ENCODE results near the gene GPR45.

GPR45 gene

GRCh38 chr2:105254531-105255210, 13.1 kb downstream of the GPR45 start:
- DNase-seq (ENCODE audit: low spot score) = no peak

DNA sequence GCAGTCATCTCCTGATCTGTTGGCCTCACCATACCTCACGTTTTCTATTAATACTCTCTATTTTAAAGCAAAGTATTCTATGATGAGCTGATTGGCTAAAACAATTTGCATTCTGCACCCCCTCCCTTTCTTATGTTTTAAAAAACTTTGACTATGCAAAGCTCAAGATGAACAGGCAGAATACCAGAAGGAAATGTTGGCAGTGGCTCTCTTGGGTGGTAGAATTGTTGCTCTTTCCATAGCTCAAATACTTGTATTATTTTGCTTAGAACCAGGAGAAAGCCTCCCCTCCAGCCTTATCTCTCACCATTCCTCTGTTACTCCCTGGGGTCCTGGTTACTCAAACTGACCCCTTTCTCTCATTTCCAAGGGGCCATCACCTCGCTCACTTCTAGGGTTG, 14.4 kb downstream of the GPR45 start:
- DNase-seq (ENCODE audit: low spot score) = no peak

GRCh38 chr2:105256431-105257047, 15.0 kb downstream of the GPR45 start:
- no peak for DNase-seq (ENCODE audit: low spot score)

- no peak for DNase-seq (ENCODE audit: low spot score)
Measured at GRCh38 chr2:105257981-105258380, 16.4 kb downstream of the GPR45 start.

DNA sequence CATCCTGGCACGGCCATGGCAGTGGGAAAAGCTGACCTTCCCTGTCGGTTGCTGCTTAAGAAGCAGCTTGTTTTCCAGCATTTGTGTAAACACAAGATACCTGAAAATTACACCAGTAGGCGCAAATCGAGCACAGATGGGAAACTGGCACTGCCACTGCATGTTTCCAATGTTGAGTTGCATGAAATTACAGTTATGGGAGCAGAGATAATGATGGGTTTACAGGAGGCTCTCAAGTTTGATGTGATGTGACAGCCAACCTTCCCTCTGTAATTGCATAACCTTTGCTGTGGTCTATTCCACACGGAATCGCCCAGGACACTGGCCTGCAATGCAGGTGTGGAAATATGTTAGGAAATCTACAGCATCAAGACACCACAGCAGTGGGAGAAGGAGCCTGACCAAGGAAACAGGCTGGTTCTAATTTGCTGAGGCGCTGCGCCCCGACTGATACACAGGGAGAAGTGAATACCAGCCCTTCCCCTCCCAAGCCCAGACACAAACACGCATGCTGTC, 17.4 kb downstream of the GPR45 start:
- DNase-seq (ENCODE audit: low spot score) = no peak

DNA sequence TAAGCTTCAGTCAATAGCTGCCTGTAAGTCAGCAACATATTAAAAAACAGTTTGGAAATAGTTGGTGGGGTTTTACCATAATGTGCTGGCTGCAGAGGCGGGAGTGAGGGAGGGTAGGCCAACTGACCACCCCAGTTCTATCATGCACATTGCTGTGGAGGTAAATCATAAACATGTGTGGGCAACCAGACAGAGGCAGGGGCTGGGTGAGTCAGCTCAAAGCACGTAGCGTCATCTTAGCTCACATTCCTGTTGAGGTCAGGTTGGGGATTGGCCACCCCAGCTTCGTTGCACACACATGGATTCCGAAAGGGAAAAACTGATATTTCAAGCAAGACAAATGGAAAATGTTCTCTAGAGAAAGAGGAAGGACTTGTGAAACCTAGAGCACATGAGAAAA, 19.5 kb downstream of the GPR45 start:
- DNase-seq (ENCODE audit: low spot score) = no peak

DNA sequence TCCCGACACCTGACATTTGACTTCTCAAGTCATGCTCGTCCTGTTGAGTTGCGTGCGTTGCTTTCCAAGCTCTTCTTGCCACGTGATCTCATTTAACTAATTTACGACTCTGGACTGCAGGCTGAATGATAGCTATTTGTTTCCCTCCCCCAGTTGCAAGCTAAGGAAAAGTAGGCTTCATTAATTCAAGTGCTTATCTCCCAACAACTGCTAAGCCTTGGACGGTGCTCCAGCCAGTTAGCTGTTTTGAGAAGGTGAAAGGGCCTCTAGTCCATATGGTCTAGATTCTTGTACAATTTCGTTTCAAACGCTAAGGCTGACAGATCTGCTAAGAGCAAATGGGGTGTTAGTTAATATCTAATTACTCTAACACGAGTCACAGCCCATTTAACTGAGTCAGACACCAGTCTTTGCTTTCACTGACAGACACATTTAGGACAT, 21.1 kb downstream of the GPR45 start:
- DNase-seq (ENCODE audit: low spot score) = no peak

DNA sequence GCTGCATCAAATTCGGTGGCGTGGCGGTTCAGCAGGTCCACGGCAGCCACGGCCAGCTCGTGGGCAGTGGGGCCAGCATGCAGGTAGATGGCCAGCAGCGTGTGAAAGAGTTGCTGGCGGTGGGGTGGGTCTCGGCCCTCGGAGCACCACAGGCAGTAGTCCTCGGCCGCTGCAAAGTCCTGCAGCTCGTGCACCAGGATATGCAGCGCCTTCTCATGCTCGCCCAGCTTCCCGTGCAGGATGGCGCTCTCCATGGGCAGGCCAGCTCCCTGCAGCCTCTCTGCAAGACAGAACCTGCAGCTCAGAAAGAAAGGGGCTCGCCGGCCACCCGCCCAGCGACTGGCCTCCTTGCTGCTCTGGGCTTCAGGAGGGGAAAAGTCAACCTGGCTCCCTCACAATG, 27.9 kb downstream of the GPR45 start:
- no peak for DNase-seq (ENCODE audit: low spot score)

DNA sequence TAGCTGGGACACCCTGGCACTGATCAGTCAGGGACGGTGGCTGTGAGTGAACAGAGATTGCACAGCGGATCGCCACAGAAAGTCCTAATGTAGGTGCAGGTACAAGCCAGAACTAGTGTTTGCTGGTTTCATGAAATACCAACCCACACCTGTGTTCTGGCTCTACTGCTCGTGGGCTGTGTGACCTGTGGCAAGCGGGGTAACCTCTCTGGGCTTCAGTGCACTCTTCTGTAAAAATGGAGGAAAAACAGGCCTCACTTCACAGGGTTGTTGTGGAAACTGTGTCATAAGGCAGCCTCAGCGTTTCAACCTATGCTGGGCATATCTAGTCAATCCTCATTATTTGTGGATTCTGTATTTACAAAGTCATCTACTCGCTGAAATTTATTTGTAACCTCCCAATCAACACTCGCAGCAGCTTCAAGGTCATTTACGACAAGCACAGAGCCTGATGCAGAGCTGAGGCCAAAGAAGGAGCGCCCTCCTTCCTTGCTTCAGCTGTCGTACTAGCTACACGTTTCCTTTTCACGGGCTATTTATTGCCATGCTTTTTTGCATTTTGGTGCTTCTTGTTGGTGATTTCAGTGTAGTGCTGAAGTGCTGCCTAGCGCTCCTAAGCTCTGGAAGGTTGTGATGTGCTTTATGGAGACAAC, 30.0 kb downstream of the GPR45 start:
- no peak for DNase-seq (ENCODE audit: low spot score)

DNA sequence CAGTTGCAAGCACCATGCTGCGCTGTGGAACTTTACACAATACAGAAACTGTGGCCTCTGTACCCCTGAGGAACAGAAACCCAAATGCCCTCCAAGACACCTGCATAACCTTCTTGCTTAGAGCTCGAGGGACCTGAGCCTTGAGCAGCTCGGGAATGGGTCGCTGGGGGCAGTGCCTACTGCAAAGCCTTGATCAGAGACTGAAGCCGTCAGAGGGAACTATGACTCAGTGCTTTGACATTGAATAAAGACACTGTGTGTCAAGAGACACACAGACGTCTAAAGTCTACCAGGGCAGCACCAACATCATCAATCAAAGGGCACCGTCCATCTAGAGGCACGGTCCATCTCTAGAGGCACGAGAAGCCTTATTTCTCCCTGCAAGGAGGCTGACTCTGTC, 30.6 kb downstream of the GPR45 start:
- DNase-seq (ENCODE audit: low spot score) = no peak

GRCh38 chr2:105274046-105274445, 32.5 kb downstream of the GPR45 start:
- no peak for DNase-seq (ENCODE audit: low spot score)

DNA sequence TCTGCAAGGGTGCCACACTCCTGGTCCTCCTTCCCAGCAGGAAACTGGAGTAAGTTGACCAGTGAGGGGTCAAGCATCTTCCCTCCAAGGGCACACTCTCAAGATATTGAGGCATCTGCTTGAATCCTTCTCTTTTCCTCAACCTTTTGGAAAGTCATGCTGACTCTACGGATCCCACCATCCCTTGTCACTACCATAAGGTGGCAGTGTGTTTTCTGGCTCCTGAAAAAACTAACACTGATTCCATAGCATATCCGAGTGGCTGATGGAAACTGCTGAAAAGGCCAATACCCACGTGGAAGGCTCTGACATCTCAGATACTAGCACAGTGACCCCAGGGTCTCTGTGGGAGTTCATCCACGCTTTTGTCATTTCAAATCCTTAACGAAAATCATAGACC, 37.1 kb downstream of the GPR45 start:
- no peak for DNase-seq (ENCODE audit: low spot score)

DNA sequence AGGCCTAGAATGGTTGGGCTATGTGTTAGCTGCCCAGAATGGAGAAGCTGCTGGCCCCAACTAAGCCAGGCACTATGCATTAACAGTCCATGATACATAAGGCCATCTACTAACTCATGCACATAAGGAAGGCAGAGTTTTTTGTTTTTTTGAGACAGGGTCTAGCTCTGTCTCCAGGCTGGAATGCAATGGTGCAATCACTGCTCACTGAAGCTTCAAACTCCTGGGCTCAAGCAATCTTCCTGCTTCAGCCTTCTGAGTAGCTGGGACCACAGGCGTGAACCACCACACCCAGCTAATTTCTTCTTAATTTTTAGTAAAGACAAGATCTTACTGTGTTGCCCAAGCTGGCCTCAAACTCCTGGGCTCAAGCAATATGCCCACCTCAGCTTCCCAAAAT, 37.6 kb downstream of the GPR45 start:
- DNase-seq (ENCODE audit: low spot score) = no peak

DNA sequence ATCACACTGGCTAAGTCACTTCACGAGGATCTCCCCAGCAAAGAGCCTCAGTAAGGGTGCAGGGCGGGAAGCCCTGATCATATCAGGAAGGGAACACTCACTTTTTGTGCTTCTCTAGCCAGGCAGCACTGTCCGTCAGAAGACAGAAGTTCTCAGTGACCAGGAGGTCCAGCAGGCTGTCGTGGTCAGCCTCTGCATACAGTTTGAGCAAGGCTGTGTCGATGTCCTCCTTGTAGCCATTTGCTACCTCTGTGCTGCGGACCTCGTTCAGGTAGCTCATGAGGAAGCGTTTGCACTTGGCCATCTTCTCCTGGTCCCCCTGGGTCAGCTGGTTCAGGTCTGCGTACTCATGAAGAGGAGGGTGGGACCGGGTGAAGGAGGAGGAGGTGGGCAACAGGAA, 38.7 kb downstream of the GPR45 start:
- no peak for DNase-seq (ENCODE audit: low spot score)

DNA sequence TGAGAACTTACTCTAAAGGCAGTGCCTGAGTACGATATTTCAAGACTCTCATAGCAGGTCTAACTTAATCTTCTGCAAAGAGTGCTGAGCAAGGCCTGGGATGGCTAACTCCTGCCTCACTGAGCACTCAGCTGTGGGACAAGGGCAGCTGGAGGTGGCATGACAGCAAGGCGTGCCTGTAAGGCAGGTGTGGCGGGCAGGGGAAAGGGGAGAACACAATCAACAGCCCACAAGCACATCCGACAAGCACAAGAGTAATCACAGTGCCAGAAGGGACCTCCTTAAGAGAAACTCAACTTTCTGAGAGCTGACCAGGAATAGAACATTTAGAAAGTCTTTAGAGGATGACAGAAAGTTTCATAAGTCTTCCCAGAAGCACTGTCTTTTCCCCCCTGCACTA, 42.0 kb downstream of the GPR45 start:
- DNase-seq (ENCODE audit: low spot score) = no peak

GRCh38 chr2:105287692-105288091, 46.1 kb downstream of the GPR45 start:
- no peak for DNase-seq (ENCODE audit: low spot score)

DNA sequence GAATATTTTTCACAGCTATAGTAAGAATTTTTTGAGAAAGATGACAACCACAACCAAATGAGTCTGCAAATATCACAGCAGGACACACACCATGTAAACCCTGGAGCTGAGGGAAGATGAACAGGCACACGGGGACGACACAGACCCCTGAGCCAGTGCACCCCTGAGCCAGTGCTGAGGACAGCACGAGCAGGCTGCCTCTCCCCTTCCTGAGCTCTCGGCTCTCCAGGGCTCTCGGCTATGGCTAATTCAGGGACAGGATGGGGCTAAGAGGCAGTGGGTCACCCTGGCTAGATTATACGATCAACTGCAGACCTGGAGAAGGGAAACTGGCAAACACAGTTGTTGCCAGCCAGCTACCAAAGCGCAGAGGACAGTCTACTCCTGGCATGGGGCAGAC, 46.6 kb downstream of the GPR45 start:
- DNase-seq (ENCODE audit: low spot score) = no peak

- no peak for DNase-seq (ENCODE audit: low spot score)
Measured at GRCh38 chr2:105290981-105291660, 49.6 kb downstream of the GPR45 start.

DNA sequence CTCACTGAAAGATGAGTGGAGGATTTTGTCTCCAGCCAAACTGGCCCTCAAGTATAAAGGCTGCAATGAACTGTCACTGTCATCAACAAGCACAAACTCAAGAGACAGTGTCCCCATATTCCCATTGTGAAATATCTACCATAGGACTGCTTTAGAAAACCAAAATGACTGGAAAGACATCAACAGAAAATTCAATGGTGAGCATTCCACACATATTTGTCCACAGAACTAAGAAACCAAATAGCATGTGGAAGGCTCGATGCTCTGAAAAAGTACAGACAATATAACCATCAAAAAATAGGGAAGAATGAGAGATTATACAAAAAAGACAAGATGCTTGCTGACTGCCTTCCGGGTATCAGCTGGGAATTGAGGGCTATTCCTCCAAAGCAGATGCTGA, 50.4 kb downstream of the GPR45 start:
- no peak for DNase-seq (ENCODE audit: low spot score)

Data from LoVo (cell line).